ENCODE data around the gene GADD45GIP1.

The GADD45GIP1 gene

DNA sequence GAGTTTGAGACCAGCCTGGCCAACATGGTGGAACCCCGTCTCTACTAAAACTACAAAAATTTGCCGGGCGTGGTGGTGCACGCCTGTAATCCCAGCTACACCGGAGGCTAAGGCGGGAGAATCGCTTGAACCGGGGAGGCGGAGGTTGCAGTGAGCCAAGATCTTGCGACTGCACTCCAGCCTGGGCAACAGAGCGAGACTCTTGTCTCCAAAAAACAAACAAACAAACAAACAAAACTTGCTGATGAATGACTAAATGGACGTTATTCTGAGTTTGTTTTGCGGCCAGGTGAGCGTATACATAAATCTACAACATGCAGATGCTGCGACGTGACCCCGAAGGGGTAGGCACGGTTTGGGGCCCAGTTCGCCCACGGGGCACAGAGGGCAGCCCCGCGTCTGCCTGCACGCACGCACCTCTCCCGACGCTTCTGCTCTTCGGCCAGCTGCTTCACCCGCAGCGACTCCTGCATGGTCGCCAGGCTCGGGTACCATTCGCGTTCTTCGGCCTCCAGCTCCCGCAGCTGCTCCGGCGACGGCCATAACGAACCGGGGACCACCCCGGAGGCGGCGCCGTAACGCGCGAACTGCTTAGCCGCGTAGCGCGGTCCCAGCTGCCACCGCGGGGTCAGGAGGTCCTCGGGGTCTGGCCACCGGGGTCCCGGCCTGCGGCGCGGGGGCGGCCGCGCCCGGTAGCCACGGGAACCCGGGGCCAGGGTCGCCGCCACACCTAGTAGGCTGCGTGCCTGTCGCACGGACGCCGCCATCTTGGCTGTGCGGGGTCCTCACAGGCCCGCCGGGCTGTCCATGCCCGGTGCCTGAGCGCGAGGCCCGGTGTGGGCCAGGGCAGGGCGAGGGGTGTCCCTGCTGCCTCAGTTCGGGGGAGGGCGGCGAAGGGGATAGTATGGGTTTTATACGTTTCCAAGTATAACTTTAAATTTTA lies at the start of gene GADD45GIP1:
Gene GADD45GIP1, minus strand, starts transcription at position 778 of the 943 bp plus-strand sequence. Its CDS starts 11 bp downstream, at position 767.
- peak in 54 of 58 donors; percentile 8 to 83 (median 48) for DNase-seq

DNA sequence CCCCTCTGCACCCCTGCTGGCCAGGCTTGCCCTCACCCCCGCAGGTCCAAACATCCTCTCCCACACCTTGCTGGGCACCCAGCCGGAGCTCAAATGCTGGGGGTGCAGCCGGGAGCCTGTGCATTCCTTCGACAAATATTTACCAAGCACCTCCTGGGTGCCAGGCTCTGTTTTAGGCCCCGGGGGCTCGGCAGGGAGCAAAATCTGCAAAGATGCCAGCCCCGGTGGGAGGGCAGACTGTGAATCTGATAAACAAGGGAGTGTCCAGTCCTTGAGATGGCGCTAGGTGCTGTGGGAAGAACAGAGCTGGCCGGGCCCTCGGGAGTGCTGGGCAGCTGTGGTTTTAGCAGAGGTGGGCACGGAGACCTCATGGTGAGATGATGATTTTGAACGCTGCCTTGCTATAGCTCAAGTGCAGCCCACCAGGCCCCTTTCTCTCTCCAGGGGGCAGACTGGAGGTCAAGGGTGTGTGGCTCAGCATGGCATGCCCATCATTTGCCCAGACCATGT lies 48.9 kb upstream of the GADD45GIP1 start:
- DNase-seq: no peak

DNA sequence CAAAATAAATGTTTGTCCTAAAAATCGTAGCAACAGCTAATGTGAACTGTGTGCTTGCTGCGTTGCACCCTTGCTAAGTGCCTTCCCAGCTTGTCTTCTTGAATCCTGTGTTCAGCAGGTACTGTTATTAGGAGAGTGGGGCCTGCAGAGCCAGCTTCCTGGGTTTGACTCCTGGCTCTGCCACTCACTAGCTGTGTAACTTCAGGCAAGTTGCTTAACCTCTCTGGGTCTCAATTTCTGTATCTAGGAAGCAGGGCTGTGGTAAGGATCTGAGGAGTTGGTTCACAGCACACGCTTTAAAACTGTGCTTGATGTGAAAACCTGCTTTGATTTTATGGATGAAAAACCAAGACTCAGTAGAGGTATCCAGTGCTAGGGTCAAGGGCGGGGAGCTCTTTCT lies 48.2 kb upstream of the GADD45GIP1 start:
- DNase-seq: no peak

DNA sequence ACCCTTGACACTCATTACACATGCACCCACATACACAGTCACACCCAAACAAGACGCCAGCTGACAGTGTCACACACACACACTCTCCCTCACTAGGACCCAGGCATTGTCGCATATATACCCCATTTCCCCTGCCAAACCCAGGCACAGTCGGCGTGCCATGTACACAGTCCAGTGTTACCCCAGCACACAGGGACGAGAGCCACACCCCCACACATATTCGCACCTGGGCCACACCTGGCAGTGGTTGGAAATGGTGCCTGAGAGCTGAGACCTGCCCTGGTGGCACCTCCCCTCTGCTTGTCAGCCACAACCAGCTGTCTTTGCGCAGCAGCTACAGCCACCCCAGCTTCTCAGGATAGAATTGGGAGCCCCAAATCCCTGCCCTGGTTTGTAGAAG lies 47.2 kb upstream of the GADD45GIP1 start:
- no peak for DNase-seq

DNA sequence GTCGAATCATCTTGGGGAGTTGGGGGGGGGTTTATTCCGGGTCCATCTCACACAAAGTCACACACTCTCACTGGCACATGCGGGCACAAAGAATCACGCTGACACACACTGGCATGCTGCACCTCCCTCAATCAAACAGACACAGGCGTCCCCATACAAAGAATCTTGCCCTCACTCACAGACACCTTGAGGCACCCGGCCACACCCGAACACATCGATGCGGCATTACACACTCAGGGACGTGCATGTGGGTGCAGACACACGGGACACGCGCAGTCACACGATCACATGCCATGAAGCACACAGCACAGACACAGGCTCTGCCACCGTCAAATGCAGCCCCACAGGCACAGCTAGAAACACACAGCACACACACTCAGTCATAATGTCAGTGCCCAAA lies 46.1 kb upstream of the GADD45GIP1 start:
- DNase-seq: peak in 10 of 58 donors; percentile 14 to 76 (median 60)

DNA sequence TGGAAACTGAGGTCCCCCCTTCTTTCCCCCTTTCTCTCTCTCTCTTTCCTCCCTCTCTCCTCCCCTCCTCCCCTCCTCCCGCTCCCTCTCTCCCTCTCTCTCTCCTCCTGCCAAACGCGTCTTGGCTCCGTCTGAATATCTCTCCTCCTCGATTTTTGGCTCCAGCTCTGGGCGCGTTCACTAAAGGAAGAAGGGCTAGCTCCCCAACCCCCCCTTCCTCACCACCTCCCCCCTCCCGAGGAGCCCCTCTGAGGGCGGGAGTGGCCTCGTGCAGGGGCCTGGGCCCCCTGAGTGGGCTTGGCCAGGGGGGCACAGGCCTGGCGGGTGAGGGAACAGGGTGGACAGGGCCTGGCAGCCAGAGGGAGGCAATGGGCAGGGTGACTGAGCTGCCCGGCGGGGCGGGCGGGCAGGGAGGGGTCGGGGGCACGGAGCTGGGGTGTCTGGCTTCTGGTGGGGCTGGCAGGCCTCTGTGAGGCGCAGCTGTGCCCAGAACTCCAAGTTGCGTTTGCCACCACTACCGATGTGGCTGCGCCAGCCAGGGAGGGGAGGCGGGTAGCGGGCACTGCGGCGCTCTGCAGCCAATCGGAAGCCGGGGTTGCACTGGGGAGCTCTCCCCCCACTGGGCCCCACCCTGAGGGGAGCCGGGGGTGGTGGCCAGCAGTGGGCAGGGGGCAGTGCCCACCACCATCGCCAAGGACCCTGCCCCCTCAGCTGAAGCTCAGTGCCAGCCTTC lies 45.3 kb upstream of the GADD45GIP1 start:
- peak; percentile 41 to 99 (median 94) for DNase-seq

DNA sequence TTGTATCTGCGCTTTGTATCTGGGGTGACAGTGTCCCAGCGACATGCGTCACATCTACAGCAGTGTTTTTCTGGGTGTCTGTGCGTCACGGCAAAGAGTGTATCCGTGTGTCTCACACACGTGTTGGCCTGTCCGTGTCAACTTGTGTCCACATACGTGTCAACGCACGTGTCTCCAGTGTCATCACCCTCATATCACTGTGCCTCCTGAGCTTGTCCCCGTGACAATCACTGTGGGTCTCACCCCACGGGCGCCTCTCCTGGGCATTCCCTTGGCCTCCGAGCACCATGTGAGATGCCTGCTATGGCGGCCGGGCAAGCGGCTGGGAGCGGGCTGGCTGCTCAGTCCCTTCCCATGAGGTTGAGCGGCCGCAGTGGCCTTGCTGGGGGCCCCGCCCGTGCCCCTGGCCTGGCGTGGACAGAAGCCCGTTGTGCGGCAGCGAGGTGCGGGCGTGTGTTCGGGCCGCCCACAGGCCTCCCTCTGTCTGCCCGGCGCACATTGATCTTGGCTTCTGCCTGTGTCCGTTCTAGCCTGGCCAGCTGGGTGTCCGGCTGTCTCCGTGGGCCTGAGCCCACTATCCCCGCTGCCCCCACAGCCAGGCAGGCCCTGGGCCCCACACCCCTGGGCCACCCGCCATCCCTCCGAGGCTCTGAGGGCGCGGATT lies 44.6 kb upstream of the GADD45GIP1 start:
- peak in 55 of 58 donors; percentile 59 to 94 (median 85) for DNase-seq

DNA sequence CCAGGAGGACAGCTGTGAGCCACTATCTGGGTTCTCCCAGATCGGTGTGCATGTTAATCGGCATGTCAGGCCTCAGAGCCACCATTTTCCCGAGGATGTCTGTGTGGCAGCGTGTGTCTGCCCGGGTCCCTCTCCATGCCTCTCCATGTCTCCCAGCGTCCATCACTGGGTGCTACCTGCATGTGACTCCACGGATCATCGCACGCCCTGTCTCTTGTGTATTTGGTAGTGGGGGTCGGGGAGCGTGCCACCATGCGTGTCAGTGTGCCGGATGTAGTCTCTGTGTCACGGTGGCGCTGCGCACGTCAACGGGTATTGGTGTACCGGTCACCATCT lies 44.1 kb upstream of the GADD45GIP1 start:
- peak in 1 of 58 donors; percentile 65 for DNase-seq

DNA sequence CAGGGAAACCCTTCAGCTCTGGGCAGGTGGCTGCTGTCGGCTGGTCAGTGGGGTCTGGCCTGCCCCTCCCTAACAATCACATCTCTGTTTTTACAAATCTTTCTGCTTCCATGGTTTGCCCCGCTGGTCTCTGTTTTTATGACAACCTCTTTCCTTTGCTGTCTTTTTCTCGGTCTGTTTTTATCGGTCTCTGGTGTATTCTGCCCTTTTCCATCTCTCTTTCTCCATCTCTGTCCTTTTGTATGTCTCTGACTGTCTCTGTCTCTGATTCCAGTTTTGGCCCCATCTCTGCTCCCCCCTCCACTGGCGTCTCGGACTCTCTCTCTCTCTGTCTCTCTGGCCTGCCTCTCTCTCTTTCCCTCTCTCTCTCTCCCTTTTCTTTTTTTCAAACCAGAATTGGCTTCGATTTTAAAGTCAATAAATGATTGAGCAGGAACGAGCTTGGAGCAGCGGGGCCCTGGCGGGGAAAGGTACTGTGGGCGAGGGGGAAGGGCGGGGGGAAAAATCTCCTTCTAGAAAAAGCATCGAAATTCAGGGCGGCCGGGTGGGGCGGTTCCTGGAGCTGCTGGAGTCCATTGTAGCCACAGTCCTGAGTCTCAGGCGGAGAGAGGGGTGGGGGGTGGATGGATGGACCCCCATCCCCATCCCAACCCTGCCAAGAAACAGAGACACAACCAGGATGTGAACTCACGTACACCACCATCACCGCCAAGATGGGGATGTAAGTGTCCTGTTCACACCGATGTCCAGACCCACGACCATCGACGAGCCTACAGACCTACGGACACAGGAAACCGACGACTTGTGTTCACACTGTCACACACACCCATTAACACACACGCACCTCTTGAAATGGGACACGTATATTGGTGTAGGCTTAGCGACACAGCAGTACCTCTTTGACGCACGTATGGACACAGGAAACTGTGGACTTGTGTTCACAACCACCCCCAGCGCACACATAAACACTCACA lies 41.2 kb upstream of the GADD45GIP1 start:
- DNase-seq: peak in 1 of 58 donors; percentile 6

DNA sequence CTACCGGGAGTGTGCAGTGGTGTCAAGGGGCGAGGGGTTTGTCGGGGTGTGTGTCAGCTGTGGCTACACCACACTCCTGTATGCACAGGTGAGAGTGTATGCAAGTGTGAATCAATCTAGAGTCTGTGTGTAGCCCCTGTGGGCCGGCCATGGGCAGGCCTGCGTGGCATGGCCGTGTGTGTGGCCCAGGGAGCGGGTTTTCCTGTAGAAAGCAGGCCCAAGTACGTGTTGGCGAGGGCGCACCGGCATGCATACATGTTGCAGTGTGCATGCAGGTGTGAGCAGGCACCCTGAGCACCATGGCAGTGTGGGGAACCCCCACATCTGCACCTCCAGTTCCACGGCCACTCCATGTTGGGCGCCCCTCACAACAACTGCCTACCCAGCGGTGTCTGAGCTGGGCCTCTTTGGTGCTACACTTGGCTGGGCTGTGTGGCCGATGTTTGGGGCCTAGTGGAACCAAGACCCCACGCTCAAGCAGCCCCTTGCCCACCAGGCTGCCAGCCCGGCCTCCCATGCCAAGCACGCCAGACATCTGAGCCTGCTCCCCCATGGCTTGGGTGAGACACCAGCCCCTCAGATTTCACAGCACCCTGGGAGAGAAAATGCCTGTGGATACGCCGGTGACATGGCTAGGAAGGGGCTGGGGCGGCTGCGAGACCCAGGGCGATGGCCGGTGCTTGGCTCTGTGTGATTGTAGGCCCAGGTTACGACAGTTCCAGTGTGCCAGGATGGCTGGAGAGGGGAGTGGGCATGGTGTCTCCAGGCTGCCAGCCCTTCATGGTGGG lies 40.4 kb upstream of the GADD45GIP1 start:
- DNase-seq: peak in 2 of 58 donors; percentile 28 to 57

DNA sequence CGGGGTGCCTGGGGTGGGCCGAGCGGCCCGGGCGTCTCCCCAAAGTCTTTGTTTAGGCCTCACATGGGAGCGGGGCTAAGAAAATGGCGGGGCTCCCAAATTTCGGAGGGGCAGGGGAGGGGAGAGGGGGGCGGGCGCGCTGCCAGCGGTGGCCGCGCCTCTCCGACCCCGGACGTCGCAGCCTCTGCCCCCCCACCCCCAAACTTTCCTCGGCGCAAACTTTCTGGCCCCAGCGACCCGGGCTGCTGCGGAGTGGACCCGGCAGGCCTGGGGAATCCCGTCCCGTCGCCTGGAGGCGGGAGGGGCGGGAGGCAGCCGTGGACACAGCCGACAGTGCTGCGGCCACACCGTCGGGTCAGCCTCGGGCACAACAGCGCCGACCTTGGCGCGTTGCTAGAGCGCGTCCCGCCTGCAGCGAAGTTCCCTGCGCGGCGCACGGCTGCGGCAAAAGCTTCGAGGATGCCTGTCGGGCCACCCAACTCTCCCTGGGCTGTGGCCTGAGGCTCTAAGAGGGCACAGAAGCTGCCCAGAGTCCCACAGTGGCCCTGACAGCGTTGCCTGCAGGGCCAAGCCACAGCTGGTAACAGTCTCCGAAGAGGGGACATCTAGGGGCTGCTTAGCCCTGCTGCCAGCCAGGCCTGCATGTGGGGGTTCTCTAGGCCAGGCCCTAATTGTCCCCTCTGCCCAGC lies 39.5 kb upstream of the GADD45GIP1 start:
- peak in 18 of 58 donors; percentile 19 to 65 (median 46) for DNase-seq

DNA sequence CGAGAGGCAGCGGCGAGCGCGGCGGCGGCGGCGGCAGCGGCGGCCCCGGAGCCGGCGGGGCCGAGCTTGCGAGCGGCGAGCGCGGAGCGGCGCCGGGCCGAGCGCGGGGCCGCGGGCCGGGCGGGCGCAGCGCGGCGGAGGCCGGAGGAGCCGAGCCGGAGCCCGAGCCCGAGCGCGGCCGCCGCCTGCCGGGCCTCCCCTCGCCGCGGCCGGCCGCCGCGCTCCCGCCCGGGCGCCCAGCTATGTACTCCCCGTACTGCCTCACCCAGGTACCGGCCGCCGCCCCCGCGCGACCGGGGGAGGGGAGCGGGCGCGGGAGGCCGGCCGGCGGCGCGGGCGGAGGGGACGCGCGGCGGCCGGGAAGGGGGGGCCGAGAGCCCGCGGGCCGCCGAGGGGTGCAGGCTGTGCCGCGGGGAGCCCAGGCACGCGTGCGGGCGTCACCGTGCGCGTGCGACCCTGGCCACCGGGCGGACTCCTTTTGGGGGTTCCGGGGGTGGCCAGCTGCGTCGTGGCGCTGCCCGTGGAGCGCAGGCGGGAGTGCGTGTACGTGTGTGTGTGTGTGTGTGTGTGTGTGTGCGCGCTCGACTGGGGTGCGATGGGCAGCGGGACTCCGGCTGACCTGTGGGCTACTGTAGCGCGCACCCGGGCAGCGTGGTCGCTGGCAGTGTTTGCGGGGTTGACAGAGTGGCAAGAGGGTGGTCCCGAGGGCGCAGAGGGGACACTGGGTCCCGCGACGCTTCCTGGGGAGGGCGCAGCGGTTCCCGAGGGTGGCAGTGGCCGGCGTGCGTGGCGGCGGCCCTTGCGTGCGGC lies 38.8 kb upstream of the GADD45GIP1 start:
- peak in 10 of 58 donors; percentile 22 to 63 (median 39) for DNase-seq

DNA sequence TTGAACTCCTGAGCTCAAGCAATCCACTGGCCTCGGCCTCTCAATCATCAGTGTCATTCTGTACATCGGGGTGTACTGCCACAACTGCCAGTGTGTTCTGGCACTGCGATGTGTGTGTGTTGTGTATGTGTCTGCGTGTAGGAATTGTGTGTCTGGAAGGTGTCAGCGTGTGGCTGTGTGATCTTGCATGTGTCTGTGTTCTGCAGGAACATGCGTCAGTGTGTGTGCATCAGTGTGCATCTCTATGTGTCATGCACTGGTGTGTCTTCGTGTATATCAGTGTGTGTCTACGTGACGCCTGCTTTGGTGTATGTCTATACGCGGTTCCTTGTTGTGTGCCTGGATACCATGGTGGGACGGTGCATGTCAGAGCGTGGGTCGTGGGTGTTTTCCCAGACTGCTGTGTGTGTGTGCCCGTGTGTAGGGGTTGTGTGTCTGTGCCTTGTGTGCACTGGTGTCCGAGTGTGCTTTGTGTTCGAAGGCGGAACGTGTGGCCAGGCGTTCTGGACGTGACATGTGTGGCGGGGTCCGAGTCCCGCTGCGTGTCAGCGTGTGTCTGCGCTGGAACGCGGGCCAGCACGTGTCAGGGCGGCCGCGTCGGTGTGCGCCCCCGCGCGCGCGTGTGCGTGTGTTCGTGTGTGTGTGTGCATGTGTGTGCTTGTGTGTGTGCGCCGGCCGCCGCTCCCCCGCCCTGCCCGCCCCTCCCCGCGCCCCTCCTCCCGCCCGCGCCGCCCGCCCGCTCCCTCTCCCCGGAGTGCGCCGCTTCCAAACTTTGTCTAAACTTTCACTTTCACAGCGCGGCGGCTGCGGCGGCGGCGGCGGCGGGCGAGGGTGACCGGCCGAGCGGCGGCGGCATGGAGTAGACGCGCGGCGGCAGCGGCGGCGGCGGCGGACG lies 37.9 kb upstream of the GADD45GIP1 start, which contains the start of gene NFIX:
Gene NFIX, plus strand, starts transcription at position 775 of the 895 bp plus-strand sequence. CDS start 363 bp downstream, outside the sequence.
- DNase-seq: peak in 29 of 58 donors; percentile 13 to 81 (median 49)

DNA sequence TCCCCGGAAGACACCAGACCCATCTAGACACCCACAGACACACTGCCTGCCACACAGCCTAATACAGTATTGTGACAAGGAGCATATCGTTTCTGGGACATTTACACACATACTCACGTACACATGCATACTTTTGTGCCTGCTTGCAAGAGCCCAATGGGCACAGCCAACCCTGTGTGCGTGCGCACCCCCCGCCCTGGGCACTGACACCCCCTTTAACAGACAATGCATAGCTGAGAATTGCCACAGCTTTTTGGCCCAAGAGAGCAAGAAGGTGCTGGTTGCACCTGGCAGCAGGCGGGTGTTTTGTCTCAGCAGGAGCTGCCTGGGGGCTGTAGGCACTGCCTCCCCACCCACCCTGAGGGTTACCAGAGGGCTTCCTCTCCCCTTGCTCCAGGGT lies 36.5 kb upstream of the GADD45GIP1 start:
- no peak for DNase-seq

DNA sequence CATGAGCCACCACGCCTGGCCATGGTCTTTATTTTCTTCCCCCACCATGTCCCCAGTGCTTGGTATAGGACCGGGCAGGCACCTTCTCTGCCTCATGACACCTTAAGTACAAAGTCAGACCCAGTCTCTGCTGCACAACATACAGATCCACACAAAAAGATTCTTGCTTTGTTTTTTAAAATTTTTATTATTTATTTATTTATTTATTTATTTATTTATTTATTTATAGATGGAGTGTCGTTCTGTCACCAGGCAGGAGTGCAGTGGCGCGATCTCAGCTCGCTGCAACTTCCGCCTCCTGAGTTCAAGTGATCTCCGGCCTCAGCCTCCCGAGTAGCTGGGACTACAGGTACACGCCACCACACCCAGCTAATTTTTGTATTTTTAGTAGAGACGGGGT lies 35.7 kb upstream of the GADD45GIP1 start:
- DNase-seq: no peak

DNA sequence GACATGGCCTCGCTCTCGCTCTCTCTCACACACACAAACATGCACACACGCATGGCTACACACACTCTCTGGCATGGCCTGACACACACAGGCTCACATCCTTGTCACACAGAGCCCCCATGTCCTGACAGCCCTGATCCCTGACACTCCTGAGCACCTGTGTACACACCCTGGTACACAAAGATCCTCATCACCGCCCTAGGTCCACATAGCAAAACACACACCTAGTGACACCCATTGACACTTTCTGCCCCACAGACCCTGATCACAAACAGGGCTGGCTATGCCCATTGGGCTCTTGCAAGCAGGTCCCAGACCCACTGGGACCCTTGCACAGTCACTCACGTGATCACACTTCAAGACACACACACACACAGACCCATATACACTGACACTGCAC lies 34.3 kb upstream of the GADD45GIP1 start:
- no peak for DNase-seq

DNA sequence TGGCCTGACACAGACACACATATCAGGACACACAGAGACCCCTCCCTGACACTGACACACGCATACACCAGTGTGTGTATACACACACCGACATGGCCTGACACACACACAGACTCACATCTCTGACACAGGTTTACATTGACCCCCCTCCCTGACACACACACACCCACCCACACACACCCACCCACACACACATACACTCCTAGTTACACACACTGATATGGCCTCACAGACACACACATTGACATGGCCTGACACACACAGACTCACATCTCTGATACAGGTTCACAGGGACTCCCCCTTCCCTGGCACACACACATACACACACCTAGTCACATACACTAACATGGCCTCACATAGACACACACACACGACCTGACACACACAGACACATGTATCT lies 33.8 kb upstream of the GADD45GIP1 start:
- DNase-seq: no peak

All from anterior cingulate cortex (tissue), 58 donors.